IMR-90 (cell line): ENCODE measurements around the gene TCOF1. TPM values are rescaled to one million over a fixed set of nuclear protein-coding genes. Genes with fewer than 3 reads are reported as not detected.
A peak's percentile ranks its signal among the peaks of the same experiment; 100 is the strongest.

ENCODE experiments used
- ATAC-seq: fragments of 200-7000 bp; cut with Tn5 transposase; 2 replicates; pipeline ENCODE4 v1.9.1; 2020; ENCODE audit warnings: low read depth, mild to moderate bottlenecking, moderate library complexity
- BruUV-seq: library from RNA; stranded (reverse); fragments of 400-500 nt; replicated peaks from 2 replicates; lab custom pipeline; 2021; lab: Mats Ljungman, UMichigan
- CTCF ChIA-PET: fragments of 300-600 bp; formaldehyde crosslinking; extraction: SDS; loops from one replicate; lab custom pipeline; 2021; ENCODE audit warnings: antibody characterized with exemption; lab: Yijun Ruan, JAX
- POLR2A ChIA-PET: fragments of 300-600 bp; sonication (Branson Sonifier 250); formaldehyde crosslinking; loops from one replicate; lab custom pipeline; 2022; ENCODE audit warnings: antibody characterized with exemption; ENCODE audit not compliant: unreplicated experiment; lab: Charles Lee
- DNase-seq: peaks from one replicate; pipeline ENCODE4 v3.0.0; 2013
- H2AFZ ChIP-seq: replicated peaks from 2 replicates; pipeline ENCODE3; 2013; ENCODE audit warnings: low read length, mild to moderate bottlenecking; ENCODE audit not compliant: poor library complexity
- H2AK5ac ChIP-seq: 2 replicates; pipeline ENCODE4 v1.6.1; 2013; ENCODE audit warnings: low read depth, low read length, inconsistent platforms
- H2AK9ac ChIP-seq: replicated peaks from 2 replicates; pipeline ENCODE3; 2013; ENCODE audit warnings: mild to moderate bottlenecking, low read depth, low read length, moderate library complexity; ENCODE audit not compliant: poor library complexity
- H2BK120ac ChIP-seq: 2 replicates; pipeline ENCODE4 v1.6.1; 2013; ENCODE audit warnings: low read depth, low read length, inconsistent platforms
- H2BK15ac ChIP-seq: 3 replicates; pipeline ENCODE4 v1.6.1; 2013; ENCODE audit warnings: low read depth, low read length, inconsistent platforms
- H2BK20ac ChIP-seq: 2 replicates; pipeline ENCODE4 v1.6.1; 2013; ENCODE audit warnings: low read depth, mild to moderate bottlenecking, inconsistent platforms, low read length, moderate library complexity
- H2BK5ac ChIP-seq: 2 replicates; pipeline ENCODE4 v1.6.1; 2013; ENCODE audit warnings: mild to moderate bottlenecking, low read depth, low read length, inconsistent platforms; ENCODE audit not compliant: poor library complexity, severe bottlenecking
- H3K14ac ChIP-seq: replicated peaks from 2 replicates; pipeline ENCODE4 v1.6.1; 2013; ENCODE audit warnings: low read depth, low read length, inconsistent platforms
- H3K18ac ChIP-seq: 2 replicates; pipeline ENCODE4 v1.6.1; 2013; ENCODE audit warnings: low read depth, low read length, control low read depth
- H3K23ac ChIP-seq: 2 replicates; pipeline ENCODE4 v1.6.1; 2013; ENCODE audit warnings: low read depth, low read length, inconsistent platforms
- H3K27ac ChIP-seq: 2 replicates; pipeline ENCODE4 v1.5.1; 2013; ENCODE audit warnings: mild to moderate bottlenecking, control low read depth, low read length; ENCODE audit not compliant: insufficient read depth
- H3K27me3 ChIP-seq: 2 replicates; pipeline ENCODE4 v1.6.1; 2013; ENCODE audit warnings: low read length; ENCODE audit not compliant: control insufficient read depth, insufficient read depth
- H3K36me3 ChIP-seq: 2 replicates; pipeline ENCODE4 v1.6.1; 2013; ENCODE audit warnings: low read length, mixed read lengths; ENCODE audit not compliant: control insufficient read depth, insufficient read depth
- H3K4ac ChIP-seq: 2 replicates; pipeline ENCODE4 v1.6.1; 2013; ENCODE audit warnings: low read depth, low read length, inconsistent platforms
- H3K4me1 ChIP-seq: 2 replicates; pipeline ENCODE4 v1.6.1; 2013; ENCODE audit warnings: low read length, mixed read lengths; ENCODE audit not compliant: control insufficient read depth, insufficient read depth
- H3K4me2 ChIP-seq: 2 replicates; pipeline ENCODE4 v1.6.1; 2013; ENCODE audit warnings: low read depth, mild to moderate bottlenecking, control low read depth, low read length, moderate library complexity
- H3K4me3 ChIP-seq: 2 replicates; pipeline ENCODE4 v1.5.1; 2013; ENCODE audit warnings: low read depth, mild to moderate bottlenecking, control low read depth, low read length, moderate library complexity; ENCODE audit not compliant: insufficient read depth
- H3K56ac ChIP-seq: 2 replicates; pipeline ENCODE4 v1.6.1; 2013; ENCODE audit warnings: low read length, inconsistent platforms; ENCODE audit not compliant: insufficient read depth; ENCODE audit errors: extremely low read depth
- H3K79me1 ChIP-seq, 2 experiments: 2 replicates each; pipeline ENCODE4 v1.6.1; 2013; ENCODE audit warnings: low read length in 2 of 2, inconsistent platforms in 1 of 2, low read depth in 1 of 2
- H3K9ac ChIP-seq: 2 replicates; pipeline ENCODE4 v1.6.1; 2013; ENCODE audit warnings: low read depth, low read length, control low read depth
- H3K9me1 ChIP-seq: 2 replicates; pipeline ENCODE4 v1.6.1; 2013; ENCODE audit warnings: low read length, inconsistent platforms; ENCODE audit not compliant: insufficient read depth
- H3K9me3 ChIP-seq: 2 replicates; pipeline ENCODE4 v1.6.1; 2013; ENCODE audit warnings: low read length; ENCODE audit not compliant: control insufficient read depth, insufficient read depth
- H4K20me1 ChIP-seq: 2 replicates; pipeline ENCODE4 v1.6.1; 2013; ENCODE audit warnings: low read length, inconsistent platforms; ENCODE audit not compliant: insufficient read depth
- H4K5ac ChIP-seq: 2 replicates; pipeline ENCODE4 v1.6.1; 2013; ENCODE audit warnings: mild to moderate bottlenecking, low read depth, low read length, control low read depth
- H4K8ac ChIP-seq, 2 experiments: 2 replicates each; pipeline ENCODE4 v1.6.1; 2013; ENCODE audit warnings: low read depth in 2 of 2, low read length in 2 of 2, control low read depth in 1 of 2, inconsistent platforms in 1 of 2
- H4K91ac ChIP-seq: 2 replicates; pipeline ENCODE4 v1.6.1; 2013; ENCODE audit warnings: low read depth, low read length, inconsistent platforms; ENCODE audit not compliant: insufficient read depth
- CEBPB ChIP-seq: IDR thresholded peaks from 2 replicates; pipeline ENCODE4 v1.6.1; 2012; ENCODE audit warnings: low read depth, low read length, improper control_type of control experiment
- CHD1 ChIP-seq: IDR thresholded peaks from 2 replicates; pipeline ENCODE4 v1.6.1; 2012; ENCODE audit warnings: low read depth, low read length, improper control_type of control experiment
- FOS ChIP-seq: fragments of 150-350 bp; IDR thresholded peaks from 2 replicates; pipeline ENCODE4 v1.6.1; 2016; ENCODE audit warnings: low read depth, low read length
- NFE2L2 ChIP-seq: fragments of 150-350 bp; IDR thresholded peaks from 2 replicates; pipeline ENCODE4 v1.6.1; 2016; ENCODE audit warnings: low read depth, mild to moderate bottlenecking, low read length
- SMC3 ChIP-seq: fragments of 150-350 bp; IDR thresholded peaks from 2 replicates; pipeline ENCODE4 v1.6.1; 2016; ENCODE audit warnings: low read depth, mild to moderate bottlenecking, antibody characterized with exemption, low read length, moderate library complexity
- WGBS, 2 experiments: methylation state at CpG; one replicate each; pipeline versions ENCODE4 v1.1.5 to v1.1.7; 2013; ENCODE audit warnings: missing lambda C conversion rate in 2 of 2; ENCODE audit not compliant: insufficient read length in 1 of 2; ENCODE audit errors: extremely low coverage in 2 of 2; 5-methylcytosine and 5-hydroxymethylcytosine counted together
- dilution Hi-C: fragments of 300-500 bp; cut with HindIII; formaldehyde crosslinking; loops from one replicate; pipeline ENCODE4 v1.14.3; 2018; ENCODE audit warnings: low sequenced_read_pairs; ENCODE audit not compliant: unreplicated experiment
- in situ Hi-C: fragments of 300-500 bp; cut with MboI; formaldehyde crosslinking; loops from 3 replicates; pipeline ENCODE4 v1.14.3; 2019; ENCODE audit warnings: low sequenced_read_pairs, inconsistent platforms, mixed read lengths
- intact Hi-C: fragments of 100-400 bp; cut with micrococcal nuclease; formaldehyde crosslinking; loops from 2 replicates; pipeline ENCODE4 v1.10.0; 2022
- polyA plus RNA-seq, 3 experiments: library from polyadenylated mRNA; depleted of rRNA; stranded (reverse); fragments of >200 nt; gene quantifications; 2 replicates each; pipeline ENCODE4 v1.2.3, GENCODE V29; 2012; ENCODE audit warnings: low replicate concordance in 1 of 3
- total RNA-seq: library from RNA; depleted of rRNA; stranded (reverse); fragments of >200 nt; gene quantifications from 2 replicates; pipeline ENCODE4 v1.2.3, GENCODE V29; 2012

TCOF1 gene
- total and polyA plus RNA-seq, 2 of the 4 experiments (the other 2 are of a cell fraction) = 18.2 to 19.7 TPM

DNA sequence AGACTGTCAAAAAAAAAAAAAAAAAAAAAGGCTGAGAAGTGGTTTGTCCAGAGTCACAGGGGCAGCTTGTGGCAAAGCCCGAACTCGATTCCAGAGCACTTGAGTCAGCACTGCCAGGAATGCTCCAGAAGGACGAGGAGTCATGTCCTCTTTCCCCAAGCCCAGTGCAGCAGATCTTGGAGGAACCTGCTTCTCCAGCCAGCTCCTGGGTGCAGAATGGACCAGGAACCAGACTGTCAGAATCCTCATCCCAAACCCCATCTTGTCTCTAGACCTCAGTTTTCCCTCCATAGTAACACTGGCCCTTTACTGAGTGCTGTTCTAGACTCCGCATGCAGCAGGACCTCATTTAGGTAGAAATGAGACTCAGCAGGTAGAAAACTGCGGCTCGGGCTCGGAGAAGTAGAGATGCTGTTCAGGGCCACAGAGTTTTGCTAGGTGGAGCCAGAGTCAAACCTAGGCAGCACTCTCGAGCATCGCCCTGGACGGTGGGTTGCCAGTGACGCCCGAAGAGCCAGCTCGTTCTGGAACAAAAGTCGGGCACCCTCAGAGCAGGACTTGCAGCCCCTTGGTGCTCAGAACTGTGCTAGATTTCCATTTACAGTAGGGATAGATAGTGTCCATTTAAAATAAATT lies 39.8 kb downstream of the TCOF1 start:
- Histone ChIP-seq H3K27me3 (no peaks in the 10 kb centered on the region), H3K4me1 (peaks cover 19% of the 10 kb centered on the region), H3K18ac (peak overlapping the region; percentile 8; the same call in 1 of the 2 replicates), H4K91ac (peak overlapping the region; percentile 45), H3K9me3 (no peaks in the 10 kb centered on the region), H2AK9ac (peak overlapping the region; percentile 83), H2BK20ac (peak overlapping the region; percentile 76), H4K20me1 (peaks cover 7% of the 10 kb centered on the region; the same call in 1 of the 2 replicates), H3K79me1 (peaks cover 0 to 15% of the 10 kb centered on the region in 2 experiments; a peak in 1 of 4 replicates), H4K5ac (peak overlapping the region; percentile 37; the same call in 1 of the 2 replicates), H3K9me1 (peaks cover 32% of the 10 kb centered on the region), H2AFZ (peak overlapping the region; percentile 26), H3K14ac (no peak overlapping the region), H3K23ac (no peak overlapping the region), H2BK5ac (no peak overlapping the region), H2BK120ac (peak overlapping the region; percentile 39), H3K36me3 (peaks cover 43% of the 10 kb centered on the region), H3K56ac (no peak overlapping the region), H3K9ac (no peak overlapping the region), H3K4me2 (no peak overlapping the region), H2BK15ac (no peak overlapping the region), H3K4ac (peak overlapping the region; percentile 45), H3K4me3 (no peak overlapping the region), H4K8ac (peak overlapping the region in 1 of 2 experiments; percentile 5; a peak in 1 of 4 replicates), H2AK5ac (peak overlapping the region; percentile 78; the same call in 1 of the 2 replicates), H3K27ac (no peak overlapping the region)
- CTCF ChIA-PET = no interaction called here
- dilution Hi-C loops = no loop called here
- in situ Hi-C loops = no loop called here
- ATAC-seq (peak; percentile 44), DNase-seq (peak; percentile 86)
- intact Hi-C loops = loop anchor here (5.0 kb wide), 1 partner anchor 35 kb away; no protein-coding TSS in a partner anchor
- TF ChIP-seq FOS = 0 out of 2 replicates have a peak, but pooled peaks have one; percentile 5
- TF ChIP-seq CHD1 = no peak
- TF ChIP-seq NFE2L2 = no peak
- no peak for TF ChIP-seq SMC3
- no peak for TF ChIP-seq CEBPB
- BruUV-seq = no TSS peak
- POLR2A ChIA-PET = interaction anchor here (0.5 to 0.6 kb wide), 4 partner anchors 13 to 58 kb away, joined by 4 to 12 read pairs (median 7); no protein-coding TSS in a partner anchor
- 73% methylated on average over 7 of the region's 14 CpGs; no CpG with 5 or more reads in 1 of the 2 experiments for WGBS, 2 experiments
